HCT116 (cell line): ENCODE results near the gene SGMS1. TPM values are rescaled to one million over a fixed set of nuclear protein-coding genes. Genes with fewer than 3 reads are reported as not detected.

ENCODE experiments used
- ATAC-seq: fragments of 200-7000 bp; cut with Tn5 transposase; 2 replicates; pipeline ENCODE4 v1.9.1; 2020; ENCODE audit warnings: mild to moderate bottlenecking, moderate library complexity
- BruUV-seq: library from RNA; stranded (reverse); fragments of 400-500 nt; replicated peaks from 2 replicates; lab custom pipeline; 2021; lab: Mats Ljungman, UMichigan
- CTCF ChIA-PET: fragments of 300-600 bp; sonication (Branson Sonifier 250); formaldehyde crosslinking; loops from one replicate; lab custom pipeline; 2021; ENCODE audit warnings: antibody characterized with exemption; lab: Charles Lee
- POLR2A ChIA-PET: fragments of 300-600, 350-600 bp; sonication (Branson Sonifier 250); formaldehyde crosslinking; loops from one replicate; lab custom pipeline; 2021; ENCODE audit warnings: antibody characterized with exemption; lab: Charles Lee
- RAD21 ChIA-PET, 2 experiments: fragments of 300-600 bp; sonication (Branson Sonifier 250); formaldehyde crosslinking; loops; one replicate each; lab custom pipeline; 2023; ENCODE audit warnings: low total read pairs in 2 of 2; ENCODE audit not compliant: uncharacterized antibody in 2 of 2, unreplicated experiment in 2 of 2, low non-redundant PET in 1 of 2; lab: Charles Lee
- DNase-seq: peaks from one replicate; pipeline ENCODE4 v3.0.0-alpha.2; 2010; ENCODE audit warnings: low read depth, low spot score
- H2AFZ ChIP-seq: fragments of 200-600 bp; shearing (Covaris generic), sonication (generic); 2 replicates; pipeline ENCODE4 v1.6.1; 2017; ENCODE audit warnings: low read depth, mixed run types, mixed read lengths, antibody characterized with exemption, low read length; ENCODE audit not compliant: poor library complexity, severe bottlenecking
- H3K27ac ChIP-seq: 2 replicates; pipeline ENCODE4 v1.5.1; 2012; ENCODE audit warnings: low read depth, low read length
- H3K27me3 ChIP-seq: fragments of 200-600 bp; sonication (generic); 2 replicates; pipeline ENCODE4 v1.6.1; 2016; ENCODE audit warnings: mixed run types, low read length, mixed read lengths; ENCODE audit not compliant: insufficient read depth
- H3K36me3 ChIP-seq, 2 experiments: fragments of 200-500 bp in 1 of 2; fragments of 200-600 bp in 1 of 2; sonication (Bioruptor generic) in 1 of 2; sonication (generic) in 1 of 2; 2 replicates each; pipeline versions ENCODE4 v1.5.1 to v1.6.1; 2014 to 2016; ENCODE audit warnings: low read length in 2 of 2, inconsistent platforms in 1 of 2, mixed read lengths in 1 of 2, mixed run types in 1 of 2; ENCODE audit not compliant: insufficient read depth in 2 of 2, control insufficient read depth in 1 of 2
- H3K4me1 ChIP-seq, 2 experiments: fragments of 200-600 bp in 1 of 2; sonication (generic) in 1 of 2; 2 replicates each; pipeline versions ENCODE4 v1.5.1 to v1.6.1; 2012 to 2017; ENCODE audit warnings: low read length in 2 of 2, inconsistent platforms in 1 of 2, mild to moderate bottlenecking in 1 of 2, mixed read lengths in 1 of 2, mixed run types in 1 of 2, moderate library complexity in 1 of 2; ENCODE audit not compliant: insufficient read depth in 2 of 2, control insufficient read depth in 1 of 2
- H3K4me2 ChIP-seq: fragments of 200-600 bp; sonication (generic); 2 replicates; pipeline ENCODE4 v1.6.1; 2017; ENCODE audit warnings: mixed run types, low read length, mixed read lengths
- H3K4me3 ChIP-seq, 2 experiments: fragments of 200-600 bp in 1 of 2; sonication (generic) in 1 of 2; replicated peaks in 1 of 2; 2 replicates each; pipeline ENCODE4 v1.5.1; 2011 to 2016; ENCODE audit warnings: low read length in 2 of 2, control low read depth in 1 of 2, low read depth in 1 of 2, mild to moderate bottlenecking in 1 of 2, mixed read lengths in 1 of 2, mixed run types in 1 of 2
- H3K79me2 ChIP-seq: fragments of 200-600 bp; sonication (generic); 2 replicates; pipeline ENCODE4 v1.6.1; 2017; ENCODE audit warnings: mild to moderate bottlenecking, mixed run types, low read length, moderate library complexity, mixed read lengths; ENCODE audit not compliant: insufficient read depth
- H3K9ac ChIP-seq: fragments of 200-600 bp; sonication (generic); 2 replicates; pipeline ENCODE4 v1.6.1; 2016; ENCODE audit warnings: low read length, mixed read lengths
- H3K9me2 ChIP-seq: fragments of 200-600 bp; sonication (generic), shearing (Covaris generic); 2 replicates; pipeline ENCODE4 v1.6.1; 2017; ENCODE audit warnings: mixed run types, mild to moderate bottlenecking, moderate library complexity; ENCODE audit not compliant: insufficient read depth
- H3K9me3 ChIP-seq, 2 experiments: fragments of 200-500 bp in 1 of 2; fragments of 200-600 bp in 1 of 2; sonication (Bioruptor generic) in 1 of 2; sonication (generic) in 1 of 2; 2 replicates each; pipeline ENCODE4 v1.6.1; 2014 to 2017; ENCODE audit warnings: low read length in 2 of 2, mixed read lengths in 2 of 2, inconsistent platforms in 1 of 2, low read depth in 1 of 2, mild to moderate bottlenecking in 1 of 2, mixed run types in 1 of 2, moderate library complexity in 1 of 2; ENCODE audit not compliant: control insufficient read depth in 1 of 2, insufficient read depth in 1 of 2
- H4K20me1 ChIP-seq: fragments of 200-600 bp; sonication (generic), shearing (Covaris generic); 2 replicates; pipeline ENCODE4 v1.6.1; 2017; ENCODE audit warnings: mixed run types, mild to moderate bottlenecking, moderate library complexity; ENCODE audit not compliant: insufficient read depth
- EZH2phosphoT487 ChIP-seq: fragments of 200-600 bp; IDR thresholded peaks from 2 replicates; pipeline ENCODE4 v1.6.1; 2018; ENCODE audit warnings: antibody characterized with exemption, borderline replicate concordance
- FOSL1 ChIP-seq: IDR thresholded peaks from 2 replicates; pipeline ENCODE4 v1.6.1; 2012; ENCODE audit warnings: low read depth
- JUND ChIP-seq: IDR thresholded peaks from 2 replicates; pipeline ENCODE4 v1.6.1; 2012
- RAD21 ChIP-seq: IDR thresholded peaks from 2 replicates; pipeline ENCODE4 v1.6.1; 2012; ENCODE audit warnings: low read depth, mild to moderate bottlenecking
- SIN3A ChIP-seq: IDR thresholded peaks from 2 replicates; pipeline ENCODE4 v1.6.1; 2012; ENCODE audit warnings: low read depth
- SP1 ChIP-seq: IDR thresholded peaks from 2 replicates; pipeline ENCODE4 v1.6.1; 2012; ENCODE audit warnings: low read depth
- ZFX ChIP-seq: fragments of 450-650 bp; IDR thresholded peaks from 2 replicates; pipeline ENCODE4 v1.6.1; 2017
- intact Hi-C: fragments of 100-400 bp; cut with micrococcal nuclease; formaldehyde crosslinking; loops from 2 replicates; pipeline ENCODE4 v1.10.0; 2022
- total RNA-seq: library from RNA; stranded (reverse); gene quantifications from one replicate; pipeline ENCODE4 v1.2.1, GENCODE V29; 2021; ENCODE audit not compliant: unreplicated experiment
- TF ChIP-seq, protein P1 (sequence below), 3 experiments: fragments of 200-600 bp in 1 of 3; sonication (generic) in 1 of 3; IDR thresholded peaks in 2 of 3; conservative IDR thresholded peaks in 1 of 3; 2 replicates each; pipeline ENCODE4 v1.5.1; 2012 to 2017; ENCODE audit warnings: low read depth in 2 of 3, low read length in 2 of 3, antibody characterized with exemption in 1 of 3, borderline replicate concordance in 1 of 3, control low read depth in 1 of 3, mild to moderate bottlenecking in 1 of 3, mixed read lengths in 1 of 3, mixed run types in 1 of 3, moderate library complexity in 1 of 3; ENCODE audit not compliant: insufficient read depth in 1 of 3
- TF ChIP-seq, protein P2 (sequence below): IDR thresholded peaks from 2 replicates; pipeline ENCODE4 v1.6.1; 2012

The SGMS1 gene
- total RNA-seq, 1 experiment from 2014 or later: 29.1 TPM

- Histone ChIP-seq H3K9ac (no peak overlapping the region), H4K20me1 (no peaks in the 10 kb centered on the region), H3K9me3 (no peaks in the 10 kb centered on the region), H3K4me1 (peaks cover 0 to 9% of the 10 kb centered on the region in 2 experiments; a peak in 2 of 4 replicates), H3K79me2 (no peaks in the 10 kb centered on the region), H3K27ac (no peak overlapping the region), H3K4me3 (no peak overlapping the region), H3K9me2 (0 out of 2 replicates have a peak, but pooled peaks cover 3% of the 10 kb centered on the region), H3K27me3 (no peaks in the 10 kb centered on the region), H3K36me3 (no peaks in the 10 kb centered on the region), H2AFZ (no peak overlapping the region), H3K4me2 (no peak overlapping the region)
- TF ChIP-seq, protein P1, sequence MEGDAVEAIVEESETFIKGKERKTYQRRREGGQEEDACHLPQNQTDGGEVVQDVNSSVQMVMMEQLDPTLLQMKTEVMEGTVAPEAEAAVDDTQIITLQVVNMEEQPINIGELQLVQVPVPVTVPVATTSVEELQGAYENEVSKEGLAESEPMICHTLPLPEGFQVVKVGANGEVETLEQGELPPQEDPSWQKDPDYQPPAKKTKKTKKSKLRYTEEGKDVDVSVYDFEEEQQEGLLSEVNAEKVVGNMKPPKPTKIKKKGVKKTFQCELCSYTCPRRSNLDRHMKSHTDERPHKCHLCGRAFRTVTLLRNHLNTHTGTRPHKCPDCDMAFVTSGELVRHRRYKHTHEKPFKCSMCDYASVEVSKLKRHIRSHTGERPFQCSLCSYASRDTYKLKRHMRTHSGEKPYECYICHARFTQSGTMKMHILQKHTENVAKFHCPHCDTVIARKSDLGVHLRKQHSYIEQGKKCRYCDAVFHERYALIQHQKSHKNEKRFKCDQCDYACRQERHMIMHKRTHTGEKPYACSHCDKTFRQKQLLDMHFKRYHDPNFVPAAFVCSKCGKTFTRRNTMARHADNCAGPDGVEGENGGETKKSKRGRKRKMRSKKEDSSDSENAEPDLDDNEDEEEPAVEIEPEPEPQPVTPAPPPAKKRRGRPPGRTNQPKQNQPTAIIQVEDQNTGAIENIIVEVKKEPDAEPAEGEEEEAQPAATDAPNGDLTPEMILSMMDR (IDR thresholded peaks at IDR 0.05 in 2 of 3, conservative IDR thresholded peaks at IDR 0.05 in 1 of 3; ENCODE audit: borderline replicate concordance in 1 of 3, insufficient read depth in 1 of 3, low read depth in 2 of 3, low read length in 2 of 3): no peak
- TF ChIP-seq SP1 (no peak), RAD21 (no peak), EZH2phosphoT487 (no peak), ZFX (no peak), SIN3A (no peak), JUND (no peak), FOSL1 (no peak)
- TF ChIP-seq, protein P2, sequence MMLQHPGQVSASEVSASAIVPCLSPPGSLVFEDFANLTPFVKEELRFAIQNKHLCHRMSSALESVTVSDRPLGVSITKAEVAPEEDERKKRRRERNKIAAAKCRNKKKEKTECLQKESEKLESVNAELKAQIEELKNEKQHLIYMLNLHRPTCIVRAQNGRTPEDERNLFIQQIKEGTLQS: no peak
- ChIA-PET RAD21 (no interaction called here), CTCF (no interaction called here), POLR2A (no interaction called here)
- no peak for DNase-seq
- intact Hi-C loops: no loop called here
- no peak for ATAC-seq
- BruUV-seq: no TSS peak
These were observed 343.5 kb downstream of the SGMS1 start for GRCh38 chr10:50280049-50280841.
